B cell (primary cell): Measurements from ENCODE around the gene IL26.

Experiments
- CTCF ChIP-seq: fragments of 200-600 bp; IDR thresholded peaks from one replicate; pipeline ENCODE4 v1.8.0; 2022; ENCODE audit warnings: antibody characterized with exemption, mild to moderate bottlenecking
- EZH2 ChIP-seq: IDR thresholded peaks from 2 replicates; pipeline ENCODE4 v1.6.1; 2012; ENCODE audit warnings: borderline replicate concordance, low read depth, mild to moderate bottlenecking, moderate library complexity, low read length; ENCODE audit not compliant: insufficient read depth, poor library complexity, severe bottlenecking

- TF ChIP-seq CTCF, result no peak
- TF ChIP-seq EZH2, result no peak
Measured at GRCh38 chr12:68206446-68206845, 19.2 kb downstream of the IL26 start.
